Measurements from ENCODE around the gene TCF4.
A peak's percentile ranks its signal among the peaks of the same experiment; 100 is the strongest.

The TCF4 gene

GRCh38 chr18:55382277-55382805 lies 205.7 kb downstream of the TCF4 start:
- Mint-ChIP-seq H3K36me3 (peaks cover 25% of the 10 kb centered on the region), H3K27ac (no peak overlapping the region), H3K27me3 (no peaks in the 10 kb centered on the region), H3K4me1 (peaks cover 31% of the 10 kb centered on the region), H3K4me3 (no peak overlapping the region), H3K9me3 (peaks cover 5% of the 10 kb centered on the region)
- no peak for ATAC-seq

- Mint-ChIP-seq H3K9me3 (peaks cover 5% of the 10 kb centered on the region), H3K4me1 (peaks cover 37% of the 10 kb centered on the region)
- no peak for ATAC-seq
Observed at GRCh38 chr18:55381277-55381676, 206.7 kb downstream of the TCF4 start.

GRCh38 chr18:55380589-55380988 lies 207.4 kb downstream of the TCF4 start:
- Mint-ChIP-seq H3K9me3 (peaks cover 3% of the 10 kb centered on the region), H3K4me3 (no peak overlapping the region), H3K4me1 (peaks cover 42% of the 10 kb centered on the region), H3K27ac (peak overlapping the region; percentile 53), H3K27me3 (no peaks in the 10 kb centered on the region), H3K36me3 (peaks cover 25% of the 10 kb centered on the region)
- no peak for ATAC-seq

More at GRCh38 chr18:55381277-55381676, 206.7 kb downstream of the TCF4 start:
- Mint-ChIP-seq H3K27me3 (no peaks in the 10 kb centered on the region), H3K36me3 (peaks cover 25% of the 10 kb centered on the region), H3K27ac (no peak overlapping the region), H3K4me3 (no peak overlapping the region)

GRCh38 chr18:55376387-55376786 lies 211.6 kb downstream of the TCF4 start:
- peak; percentile 94 for ATAC-seq
- Mint-ChIP-seq H3K27ac (peak overlapping the region; percentile 74), H3K27me3 (no peaks in the 10 kb centered on the region), H3K36me3 (peaks cover 5% of the 10 kb centered on the region), H3K4me3 (peak overlapping the region; percentile 23), H3K4me1 (peaks cover 22% of the 10 kb centered on the region), H3K9me3 (peaks cover 3% of the 10 kb centered on the region)

- peak; percentile 66 for ATAC-seq
- Mint-ChIP-seq H3K4me3 (peak overlapping the region; percentile 23), H3K27me3 (no peaks in the 10 kb centered on the region), H3K27ac (peak overlapping the region; percentile 74), H3K4me1 (peaks cover 23% of the 10 kb centered on the region), H3K36me3 (peaks cover 5% of the 10 kb centered on the region), H3K9me3 (peaks cover 3% of the 10 kb centered on the region)
Observed at GRCh38 chr18:55375930-55376329, 212.1 kb downstream of the TCF4 start.

- Mint-ChIP-seq H3K4me3 (no peak overlapping the region), H3K27ac (peak overlapping the region; percentile 74), H3K4me1 (peaks cover 29% of the 10 kb centered on the region), H3K9me3 (no peaks in the 10 kb centered on the region), H3K27me3 (no peaks in the 10 kb centered on the region), H3K36me3 (peaks cover 5% of the 10 kb centered on the region)
- no peak for ATAC-seq
Observed at GRCh38 chr18:55374741-55375140, 213.3 kb downstream of the TCF4 start.

- H3K4me3 Mint-ChIP-seq = no peak overlapping the region
- no peaks in the 10 kb centered on the region for H3K36me3 Mint-ChIP-seq
- H3K27ac Mint-ChIP-seq = no peak overlapping the region
- H3K27me3 Mint-ChIP-seq = no peaks in the 10 kb centered on the region
- peaks cover 29% of the 10 kb centered on the region for H3K4me1 Mint-ChIP-seq
- no peak for ATAC-seq
- H3K9me3 Mint-ChIP-seq = no peaks in the 10 kb centered on the region
Observed at GRCh38 chr18:55372209-55372608, 215.8 kb downstream of the TCF4 start.

- Mint-ChIP-seq H3K4me1 (peaks cover 20% of the 10 kb centered on the region), H3K27ac (no peak overlapping the region), H3K9me3 (no peaks in the 10 kb centered on the region), H3K4me3 (no peak overlapping the region), H3K36me3 (no peaks in the 10 kb centered on the region), H3K27me3 (no peaks in the 10 kb centered on the region)
- ATAC-seq = no peak
Observed at GRCh38 chr18:55370936-55371335, 217.1 kb downstream of the TCF4 start.

- Mint-ChIP-seq H3K27ac (no peak overlapping the region), H3K27me3 (no peaks in the 10 kb centered on the region), H3K4me3 (no peak overlapping the region)
Observed at GRCh38 chr18:55369346-55369745, 218.6 kb downstream of the TCF4 start.

GRCh38 chr18:55365342-55365741 lies 222.7 kb downstream of the TCF4 start:
- Mint-ChIP-seq H3K36me3 (peaks cover 6% of the 10 kb centered on the region), H3K9me3 (peaks cover 5% of the 10 kb centered on the region), H3K27me3 (no peaks in the 10 kb centered on the region), H3K4me1 (peaks cover 7% of the 10 kb centered on the region), H3K4me3 (no peak overlapping the region), H3K27ac (no peak overlapping the region)
- no peak for ATAC-seq

More at GRCh38 chr18:55369346-55369745, 218.6 kb downstream of the TCF4 start:
- peaks cover 8% of the 10 kb centered on the region for H3K4me1 Mint-ChIP-seq
- no peaks in the 10 kb centered on the region for H3K36me3 Mint-ChIP-seq
- no peaks in the 10 kb centered on the region for H3K9me3 Mint-ChIP-seq
- no peak for ATAC-seq

GRCh38 chr18:55362303-55362702 lies 225.7 kb downstream of the TCF4 start:
- H3K9me3 Mint-ChIP-seq = peaks cover 5% of the 10 kb centered on the region
- H3K27me3 Mint-ChIP-seq = no peaks in the 10 kb centered on the region
- no peak for ATAC-seq
- H3K27ac Mint-ChIP-seq = no peak overlapping the region
- no peak overlapping the region for H3K4me3 Mint-ChIP-seq
- H3K36me3 Mint-ChIP-seq = peaks cover 12% of the 10 kb centered on the region
- H3K4me1 Mint-ChIP-seq = peaks cover 6% of the 10 kb centered on the region

- peaks cover 12% of the 10 kb centered on the region for H3K36me3 Mint-ChIP-seq
- no peaks in the 10 kb centered on the region for H3K27me3 Mint-ChIP-seq
- H3K4me1 Mint-ChIP-seq = peaks cover 6% of the 10 kb centered on the region
- ATAC-seq = no peak
- no peak overlapping the region for H3K27ac Mint-ChIP-seq
- peaks cover 5% of the 10 kb centered on the region for H3K9me3 Mint-ChIP-seq
- no peak overlapping the region for H3K4me3 Mint-ChIP-seq
Observed at GRCh38 chr18:55361492-55362250, 226.3 kb downstream of the TCF4 start.

- H3K9me3 Mint-ChIP-seq = peaks cover 5% of the 10 kb centered on the region
- ATAC-seq = no peak
- no peak overlapping the region for H3K4me3 Mint-ChIP-seq
- peaks cover 12% of the 10 kb centered on the region for H3K36me3 Mint-ChIP-seq
- H3K27me3 Mint-ChIP-seq = no peaks in the 10 kb centered on the region
- no peak overlapping the region for H3K27ac Mint-ChIP-seq
- H3K4me1 Mint-ChIP-seq = peaks cover 6% of the 10 kb centered on the region
Observed at GRCh38 chr18:55360061-55360460, 227.9 kb downstream of the TCF4 start.

GRCh38 chr18:55356815-55357214 lies 231.2 kb downstream of the TCF4 start:
- no peaks in the 10 kb centered on the region for H3K27me3 Mint-ChIP-seq
- no peaks in the 10 kb centered on the region for H3K9me3 Mint-ChIP-seq
- no peak overlapping the region for H3K27ac Mint-ChIP-seq
- ATAC-seq = no peak
- H3K4me3 Mint-ChIP-seq = no peak overlapping the region
- peaks cover 4% of the 10 kb centered on the region for H3K4me1 Mint-ChIP-seq
- H3K36me3 Mint-ChIP-seq = peaks cover 6% of the 10 kb centered on the region

GRCh38 chr18:55355223-55355622 lies 232.8 kb downstream of the TCF4 start:
- Mint-ChIP-seq H3K36me3 (peaks cover 8% of the 10 kb centered on the region), H3K9me3 (no peaks in the 10 kb centered on the region), H3K27ac (no peak overlapping the region), H3K4me1 (peaks cover 11% of the 10 kb centered on the region), H3K27me3 (no peaks in the 10 kb centered on the region), H3K4me3 (no peak overlapping the region)
- no peak for ATAC-seq

GRCh38 chr18:55354795-55355194 lies 233.2 kb downstream of the TCF4 start:
- no peak overlapping the region for H3K27ac Mint-ChIP-seq
- no peak overlapping the region for H3K4me3 Mint-ChIP-seq
- H3K4me1 Mint-ChIP-seq = peaks cover 15% of the 10 kb centered on the region
- ATAC-seq = no peak
- H3K36me3 Mint-ChIP-seq = peaks cover 12% of the 10 kb centered on the region
- H3K27me3 Mint-ChIP-seq = no peaks in the 10 kb centered on the region
- no peaks in the 10 kb centered on the region for H3K9me3 Mint-ChIP-seq

All from stimulated activated memory B cell treated with anti-CD40 and anti-IgM and Interleukin-4, amounts not matched to agents 10 μg/mL and 1 μg/mL and 100 μg/mL, for 72 hours (primary cell).